ENCODE results near the gene PICALM.

DNA sequence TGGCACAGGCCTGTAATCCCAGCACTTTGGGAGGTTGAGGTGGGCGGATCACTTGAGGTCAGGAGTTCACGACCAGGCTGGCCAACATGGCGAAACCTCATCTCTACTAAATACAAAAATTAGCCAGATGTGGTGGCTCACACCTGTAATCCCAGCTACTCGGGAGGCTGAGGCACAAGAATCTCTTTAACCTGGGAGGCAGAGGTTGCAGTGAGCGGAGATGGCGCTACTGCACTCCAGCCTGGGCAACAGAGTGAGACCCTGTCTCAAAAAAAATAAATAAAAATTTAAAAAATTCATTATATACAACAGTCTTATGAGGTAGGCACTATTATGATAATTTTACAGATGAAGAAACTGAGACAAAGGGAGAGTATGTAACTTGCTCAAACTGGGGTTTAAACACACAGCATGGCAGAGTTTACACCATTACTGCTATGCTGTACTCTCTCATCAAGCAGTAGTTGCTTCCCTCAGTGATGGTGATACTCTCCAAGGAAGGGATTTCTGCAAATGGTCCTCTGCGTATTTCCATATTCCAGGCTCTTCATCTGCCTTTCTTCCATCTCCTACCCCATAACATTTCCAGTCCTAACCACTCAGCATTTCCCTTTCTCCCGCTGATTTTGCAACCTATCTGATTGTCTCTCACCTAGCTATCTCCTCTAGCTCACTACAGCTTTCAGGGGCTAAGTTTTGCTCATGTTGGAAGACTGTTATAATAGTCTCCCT, 118.4 kb downstream of the PICALM start:
- no peak for TF ChIP-seq CTCF (IDR thresholded peaks at IDR 0.05; ENCODE audit: low read depth, low read length)
- TF ChIP-seq POLR2A (IDR thresholded peaks at IDR 0.05; ENCODE audit: extremely low read depth, insufficient read length) = no peak
- TF ChIP-seq MAX (IDR thresholded peaks at IDR 0.05; ENCODE audit: low read depth, low read length) = no peak

All from NB4 (cell line).